Measurements from ENCODE around the gene TEX22. TPM values are rescaled to one million over a fixed set of nuclear protein-coding genes. Genes with fewer than 3 reads are reported as not detected.

The TEX22 gene
- total and polyA plus RNA-seq, 2 donors (not counting 1 experiment from before 2014, with no cell fraction given) = 1.7 to 7.0 TPM

DNA sequence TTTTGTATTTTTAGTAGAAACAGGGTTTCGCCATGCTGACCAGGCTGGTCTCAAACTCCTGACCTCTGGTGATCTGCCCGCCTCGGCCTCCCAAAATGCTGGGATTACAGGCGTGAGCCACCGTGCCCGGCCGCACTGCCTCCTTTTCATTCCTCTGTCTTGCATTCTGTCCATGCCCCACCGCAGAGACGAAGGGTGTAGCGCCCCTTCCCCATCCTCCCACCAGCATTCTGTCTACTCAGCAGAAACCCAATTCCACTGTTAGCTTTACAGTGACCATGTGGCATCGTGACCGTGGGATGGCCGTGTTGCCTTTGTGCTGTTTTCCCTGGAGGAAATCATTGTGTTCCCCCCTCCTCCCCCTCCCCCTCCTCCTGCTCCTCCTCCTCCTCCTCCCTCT is 10.3 kb downstream of the TEX22 start:
- CTCF ChIA-PET = no interaction called here

DNA sequence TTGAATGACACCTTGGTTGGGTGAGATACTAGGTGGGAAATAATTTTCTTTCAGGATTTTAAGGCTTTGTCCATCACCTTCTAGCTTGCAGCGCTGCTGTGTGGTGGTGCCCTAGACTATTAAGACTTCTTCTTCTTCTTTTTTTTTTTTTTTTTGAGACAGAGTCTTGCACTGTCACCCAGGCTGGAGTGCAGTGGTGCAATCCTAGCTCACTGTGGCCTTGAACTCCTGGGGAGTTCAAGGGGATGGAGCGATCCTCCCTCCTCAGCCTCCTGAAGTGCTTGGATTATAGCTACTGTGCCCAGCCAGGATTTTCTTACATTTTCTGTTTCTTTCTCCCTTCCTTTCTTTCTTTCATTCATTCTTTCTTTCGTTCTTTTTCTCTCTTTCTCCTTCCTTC is 11.0 kb downstream of the TEX22 start:
- POLR2A ChIA-PET = interaction anchor here (0.7 kb wide), 1 partner anchor 355 kb away, joined by 5 read pairs; no protein-coding TSS in a partner anchor

More for the DNA sequence above, 10.3 kb downstream of the TEX22 start:
- H3K27ac ChIP-seq (ENCODE audit: low read length in 2 of 2) = no peak overlapping the region
- H3K9me3 Mint-ChIP-seq (ENCODE audit: insufficient read depth) = no peaks in the 10 kb centered on the region
- H3K79me2 ChIP-seq (ENCODE audit: control insufficient read depth, insufficient read depth, low read length) = no peaks in the 10 kb centered on the region
- H3K36me3 ChIP-seq (replicated peaks in 1 of 2; ENCODE audit: control extremely low read depth in 1 of 2, control insufficient read depth in 1 of 2, extremely low read depth in 1 of 2, insufficient read depth in 2 of 2, low read length in 1 of 2) = no peaks in the 10 kb centered on the region
- H3K27me3 Mint-ChIP-seq = peaks cover 9% of the 10 kb centered on the region
- H3K4me2 ChIP-seq (replicated peaks; ENCODE audit: low read depth, low read length, poor library complexity, severe bottlenecking) = no peak overlapping the region
- no peak for DNase-seq
- H3K4me3 ChIP-seq (ENCODE audit: control extremely low read depth in 1 of 5, extremely low read depth in 1 of 5, insufficient read depth in 1 of 5, low read depth in 2 of 5, low read length in 4 of 5) = no peak overlapping the region
- ATAC-seq (ENCODE audit: low read depth) = no peak
- H3K4me1 ChIP-seq (ENCODE audit: control insufficient read depth in 2 of 2, insufficient read depth in 2 of 2, low read length in 2 of 2) = peaks cover 22 to 25% of the 10 kb centered on the region in 2 donors
- peaks cover 26% of the 10 kb centered on the region for H3K4me1 Mint-ChIP-seq
- intact Hi-C loops (cut with micrococcal nuclease) = no loop called here
- H3K27ac Mint-ChIP-seq = no peak overlapping the region
- no peak overlapping the region for H3K9ac ChIP-seq (ENCODE audit: low read length)
- no peak overlapping the region for H2AFZ ChIP-seq (ENCODE audit: insufficient read depth, low read depth, low read length, poor library complexity, severe bottlenecking)
- 98% methylated on average over 13 of the region's 13 CpGs for WGBS (ENCODE audit: insufficient coverage)
- H3K9me3 ChIP-seq (ENCODE audit: control extremely low read depth in 1 of 3, control insufficient read depth in 2 of 3, insufficient read depth in 1 of 3, low read length in 2 of 3) = peaks cover 0 to 7% (median 0%) of the 10 kb centered on the region in 3 donors
- no peak for TF ChIP-seq EZH2 (IDR thresholded peaks at IDR 0.05; ENCODE audit: borderline replicate concordance, insufficient read depth, low read depth, low read length, poor library complexity, severe bottlenecking)
- TF ChIP-seq, protein P1, sequence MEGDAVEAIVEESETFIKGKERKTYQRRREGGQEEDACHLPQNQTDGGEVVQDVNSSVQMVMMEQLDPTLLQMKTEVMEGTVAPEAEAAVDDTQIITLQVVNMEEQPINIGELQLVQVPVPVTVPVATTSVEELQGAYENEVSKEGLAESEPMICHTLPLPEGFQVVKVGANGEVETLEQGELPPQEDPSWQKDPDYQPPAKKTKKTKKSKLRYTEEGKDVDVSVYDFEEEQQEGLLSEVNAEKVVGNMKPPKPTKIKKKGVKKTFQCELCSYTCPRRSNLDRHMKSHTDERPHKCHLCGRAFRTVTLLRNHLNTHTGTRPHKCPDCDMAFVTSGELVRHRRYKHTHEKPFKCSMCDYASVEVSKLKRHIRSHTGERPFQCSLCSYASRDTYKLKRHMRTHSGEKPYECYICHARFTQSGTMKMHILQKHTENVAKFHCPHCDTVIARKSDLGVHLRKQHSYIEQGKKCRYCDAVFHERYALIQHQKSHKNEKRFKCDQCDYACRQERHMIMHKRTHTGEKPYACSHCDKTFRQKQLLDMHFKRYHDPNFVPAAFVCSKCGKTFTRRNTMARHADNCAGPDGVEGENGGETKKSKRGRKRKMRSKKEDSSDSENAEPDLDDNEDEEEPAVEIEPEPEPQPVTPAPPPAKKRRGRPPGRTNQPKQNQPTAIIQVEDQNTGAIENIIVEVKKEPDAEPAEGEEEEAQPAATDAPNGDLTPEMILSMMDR (IDR thresholded peaks at IDR 0.05) = no peak
- POLR2A ChIA-PET = interaction anchor here (0.5 to 0.7 kb wide), 3 partner anchors 19 to 354 kb away, joined by 3 to 5 read pairs (median 5); no protein-coding TSS in a partner anchor
- no peak overlapping the region for H3K4me3 Mint-ChIP-seq
- H4K20me1 ChIP-seq (ENCODE audit: control insufficient read depth, insufficient read depth, low read length, poor library complexity, severe bottlenecking) = peaks cover 6% of the 10 kb centered on the region
- H3K27me3 ChIP-seq (replicated peaks in 1 of 4; ENCODE audit: control extremely low read depth in 1 of 4, control insufficient read depth in 3 of 4, insufficient read depth in 4 of 4, low read length in 3 of 4) = peaks cover 0 to 21% (median 10%) of the 10 kb centered on the region in 4 experiments

More for the DNA sequence above, 11.0 kb downstream of the TEX22 start:
- Histone ChIP-seq H3K4me2 (replicated peaks; ENCODE audit: low read depth, low read length, poor library complexity, severe bottlenecking) (no peak overlapping the region), H4K20me1 (ENCODE audit: control insufficient read depth, insufficient read depth, low read length, poor library complexity, severe bottlenecking) (peaks cover 6% of the 10 kb centered on the region), H3K9me3 (ENCODE audit: control extremely low read depth in 1 of 3, control insufficient read depth in 2 of 3, insufficient read depth in 1 of 3, low read length in 2 of 3) (peaks cover 0 to 7% (median 0%) of the 10 kb centered on the region in 3 donors), H3K4me3 (ENCODE audit: control extremely low read depth in 1 of 5, extremely low read depth in 1 of 5, insufficient read depth in 1 of 5, low read depth in 2 of 5, low read length in 4 of 5) (no peak overlapping the region), H3K79me2 (ENCODE audit: control insufficient read depth, insufficient read depth, low read length) (no peaks in the 10 kb centered on the region), H3K27ac (ENCODE audit: low read length in 2 of 2) (no peak overlapping the region), H3K4me1 (ENCODE audit: control insufficient read depth in 2 of 2, insufficient read depth in 2 of 2, low read length in 2 of 2) (peaks cover 20 to 23% of the 10 kb centered on the region in 2 donors), H3K36me3 (replicated peaks in 1 of 2; ENCODE audit: control extremely low read depth in 1 of 2, control insufficient read depth in 1 of 2, extremely low read depth in 1 of 2, insufficient read depth in 2 of 2, low read length in 1 of 2) (no peaks in the 10 kb centered on the region), H2AFZ (ENCODE audit: insufficient read depth, low read depth, low read length, poor library complexity, severe bottlenecking) (no peak overlapping the region), H3K27me3 (replicated peaks in 1 of 4; ENCODE audit: control extremely low read depth in 1 of 4, control insufficient read depth in 3 of 4, insufficient read depth in 4 of 4, low read length in 3 of 4) (peaks cover 0 to 27% (median 12%) of the 10 kb centered on the region in 4 experiments), H3K9ac (ENCODE audit: low read length) (no peak overlapping the region)
- intact Hi-C loops (cut with micrococcal nuclease) = no loop called here
- TF ChIP-seq, protein P1 (IDR thresholded peaks at IDR 0.05) = no peak
- TF ChIP-seq EZH2 (IDR thresholded peaks at IDR 0.05; ENCODE audit: borderline replicate concordance, insufficient read depth, low read depth, low read length, poor library complexity, severe bottlenecking) = no peak
- H3K27ac Mint-ChIP-seq = no peak overlapping the region
- H3K9me3 Mint-ChIP-seq (ENCODE audit: insufficient read depth) = no peaks in the 10 kb centered on the region
- peaks cover 21% of the 10 kb centered on the region for H3K4me1 Mint-ChIP-seq
- CTCF ChIA-PET = interaction anchor here (0.7 kb wide), 1 partner anchor 761 kb away, joined by 3 read pairs; no protein-coding TSS in a partner anchor
- DNase-seq (no peak), ATAC-seq (ENCODE audit: low read depth) (no peak)
- no peak overlapping the region for H3K4me3 Mint-ChIP-seq
- 100% methylated on average over 2 of the region's 3 CpGs for WGBS (ENCODE audit: insufficient coverage)
- peaks cover 11% of the 10 kb centered on the region for H3K27me3 Mint-ChIP-seq
